ENCODE measurements around the gene GABRA5.

- no peak for TF ChIP-seq POLR2A (IDR thresholded peaks at IDR 0.05)
- TF ChIP-seq, protein P1, sequence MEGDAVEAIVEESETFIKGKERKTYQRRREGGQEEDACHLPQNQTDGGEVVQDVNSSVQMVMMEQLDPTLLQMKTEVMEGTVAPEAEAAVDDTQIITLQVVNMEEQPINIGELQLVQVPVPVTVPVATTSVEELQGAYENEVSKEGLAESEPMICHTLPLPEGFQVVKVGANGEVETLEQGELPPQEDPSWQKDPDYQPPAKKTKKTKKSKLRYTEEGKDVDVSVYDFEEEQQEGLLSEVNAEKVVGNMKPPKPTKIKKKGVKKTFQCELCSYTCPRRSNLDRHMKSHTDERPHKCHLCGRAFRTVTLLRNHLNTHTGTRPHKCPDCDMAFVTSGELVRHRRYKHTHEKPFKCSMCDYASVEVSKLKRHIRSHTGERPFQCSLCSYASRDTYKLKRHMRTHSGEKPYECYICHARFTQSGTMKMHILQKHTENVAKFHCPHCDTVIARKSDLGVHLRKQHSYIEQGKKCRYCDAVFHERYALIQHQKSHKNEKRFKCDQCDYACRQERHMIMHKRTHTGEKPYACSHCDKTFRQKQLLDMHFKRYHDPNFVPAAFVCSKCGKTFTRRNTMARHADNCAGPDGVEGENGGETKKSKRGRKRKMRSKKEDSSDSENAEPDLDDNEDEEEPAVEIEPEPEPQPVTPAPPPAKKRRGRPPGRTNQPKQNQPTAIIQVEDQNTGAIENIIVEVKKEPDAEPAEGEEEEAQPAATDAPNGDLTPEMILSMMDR (IDR thresholded peaks at IDR 0.05) = no peak
Measured at GRCh38 chr15:26971271-26972018, 104.6 kb downstream of the GABRA5 start.
